ENCODE results near the gene UBE2E2. TPM values are rescaled to one million over a fixed set of nuclear protein-coding genes. Genes with fewer than 3 reads are reported as not detected.

Gene UBE2E2
- total and polyA plus RNA-seq, 12 donors: 19.5 to 63.8 (median 52.2) TPM

GRCh38 chr3:23201154-23201838 is 1.8 kb upstream of the UBE2E2 start:
- no peak for TF ChIP-seq CTCF (IDR thresholded peaks at IDR 0.05)
- intact Hi-C loops (cut with DNase I): loop anchor here in 4 of 10 donors (10.0 kb wide), 3 partner anchors 564 to 614 kb away; partner anchors contain the start of gene UBE2E1 (in 3 of the 4)
- Histone ChIP-seq H3K27ac (no peak overlapping the region), H3K4me3 (no peak overlapping the region), H3K36me3 (no peaks in the 10 kb centered on the region), H3K9me3 (no peaks in the 10 kb centered on the region), H3K27me3 (peaks cover 0 to 7% (median 0%) of the 10 kb centered on the region in 7 donors), H3K4me1 (peaks cover 0 to 35% (median 14%) of the 10 kb centered on the region in 9 donors)
- ATAC-seq (no peak), DNase-seq (no peak)
- 70 to 73% methylated on average over 10 of the region's 10 CpGs for WGBS, 2 donors

- Histone ChIP-seq H3K9me3 (no peaks in the 10 kb centered on the region), H3K4me1 (peaks cover 0 to 42% (median 20%) of the 10 kb centered on the region in 9 donors), H3K27ac (peak overlapping the region; percentile 66 to 93 (median 88)), H3K27me3 (peaks cover 0 to 7% (median 0%) of the 10 kb centered on the region in 7 donors), H3K4me3 (peak overlapping the region; percentile 30 to 98 (median 92)), H3K36me3 (no peaks in the 10 kb centered on the region)
- no peak for TF ChIP-seq CTCF (IDR thresholded peaks at IDR 0.05)
- intact Hi-C loops (cut with DNase I): loop anchor here in 4 of 10 donors (10.0 kb wide), 3 partner anchors 562 to 612 kb away; partner anchors contain the start of gene UBE2E1 (in 3 of the 4)
- peak in 6 of 8 donors; percentile 11 to 73 (median 56) for ATAC-seq
- DNase-seq: peak in 1 of 2 donors; percentile 59
- 13 to 14% methylated on average over 41 of the region's 41 CpGs for WGBS, 2 donors
These were observed 765 bp upstream of the UBE2E2 start for GRCh38 chr3:23202203-23202920.

- intact Hi-C loops (cut with DNase I): loop anchor here in 4 of 10 donors (10.0 kb wide), 3 partner anchors 561 to 611 kb away; partner anchors contain the start of gene UBE2E1 (in 3 of the 4)
- WGBS, 2 donors: 1% methylated on average over 19 of the region's 19 CpGs
- DNase-seq: peak; percentile 17 to 26
These were observed 692 bp downstream of the UBE2E2 start for GRCh38 chr3:23203708-23204330.

More at GRCh38 chr3:23203708-23204330, 692 bp downstream of the UBE2E2 start:
- Histone ChIP-seq H3K4me3 (peak overlapping the region; percentile 72 to 98 (median 92)), H3K4me1 (peaks cover 0 to 49% (median 20%) of the 10 kb centered on the region in 9 donors), H3K9me3 (no peaks in the 10 kb centered on the region), H3K27ac (peak overlapping the region in 7 of 10 donors; percentile 88 to 93 (median 89)), H3K27me3 (peaks cover 0 to 7% (median 0%) of the 10 kb centered on the region in 7 donors), H3K36me3 (no peaks in the 10 kb centered on the region)
- ATAC-seq: peak; percentile 2 to 61 (median 38)
- no peak for TF ChIP-seq CTCF (IDR thresholded peaks at IDR 0.05)
